Uterus (tissue), 4 donors: ENCODE measurements around the gene DHRS7B. TPM values are rescaled to one million over a fixed set of nuclear protein-coding genes. Genes with fewer than 3 reads are reported as not detected.
"Not testable (repeated sequence)": the region's sequence is repeated elsewhere in the genome, so short reads cannot be mapped to it uniquely, and the experiment has no call there.

Experiments
- DNase-seq, 2 donors: peaks; one replicate each; pipeline ENCODE4 v3.0.0-alpha.2; 2019 to 2020
- H3K27ac ChIP-seq, 2 donors: fragments of 200-600 bp; sonication (generic); 1 replicate in 1 of 2; 2 replicates in 1 of 2; pipeline ENCODE4 v1.5.1; 2016 to 2018
- H3K27me3 ChIP-seq, 2 donors: fragments of 200-600 bp; sonication (generic); one replicate each; pipeline ENCODE4 v1.5.1; 2018 to 2019; ENCODE audit warnings: control low read depth in 1 of 2
- H3K36me3 ChIP-seq, 2 donors: fragments of 200-600 bp; sonication (generic); one replicate each; pipeline ENCODE4 v1.5.1; 2019; ENCODE audit warnings: control low read depth in 1 of 2
- H3K4me1 ChIP-seq, 2 donors: fragments of 200-600 bp; sonication (generic); one replicate each; pipeline ENCODE4 v1.5.1; 2018 to 2019; ENCODE audit warnings: control low read depth in 1 of 2
- H3K4me3 ChIP-seq, 2 donors: fragments of 200-600 bp; sonication (generic); 1 replicate in 1 of 2; 2 replicates in 1 of 2; pipeline ENCODE4 v1.5.1; 2018 to 2019; ENCODE audit warnings: mild to moderate bottlenecking in 1 of 2
- H3K9me3 ChIP-seq, 2 donors: fragments of 200-600 bp; sonication (generic); one replicate each; pipeline ENCODE4 v1.5.1; 2019; ENCODE audit warnings: control low read depth in 1 of 2
- POLR2A ChIP-seq, 2 donors: fragments of 450-650 bp; IDR thresholded peaks; one replicate each; pipeline ENCODE4 v1.6.1; 2016; ENCODE audit warnings: antibody characterized with exemption in 2 of 2, mild to moderate bottlenecking in 1 of 2, moderate library complexity in 1 of 2
- intact Hi-C: fragments of 100-400 bp; cut with DNase I; formaldehyde crosslinking; loops from one replicate; pipeline ENCODE4 v1.15.1; 2023; ENCODE audit warnings: low total_unique reads
- total RNA-seq, 4 donors: library from RNA; depleted of rRNA in 3 of 4; stranded (reverse); fragments of >200 nt in 3 of 4; gene quantifications; one replicate each; pipeline versions ENCODE4 v1.1.0 to v1.2.4, GENCODE V29; 2014 to 2023
- TF ChIP-seq, protein P1 (sequence below), 4 experiments: fragments of 200-600 bp in 2 of 4; fragments of 450-650 bp in 2 of 4; sonication (generic) in 2 of 4; IDR thresholded peaks; one replicate each; pipeline ENCODE4 v1.5.1; 2016 to 2019; ENCODE audit warnings: antibody characterized with exemption in 4 of 4, mild to moderate bottlenecking in 2 of 4, moderate library complexity in 1 of 4
- donor health status: DM: yes; HTN: yes; CAD: no.

The DHRS7B gene
- total RNA-seq, 4 donors from 2014 or later: 21.5 to 42.6 (median 30.0) TPM

DNA sequence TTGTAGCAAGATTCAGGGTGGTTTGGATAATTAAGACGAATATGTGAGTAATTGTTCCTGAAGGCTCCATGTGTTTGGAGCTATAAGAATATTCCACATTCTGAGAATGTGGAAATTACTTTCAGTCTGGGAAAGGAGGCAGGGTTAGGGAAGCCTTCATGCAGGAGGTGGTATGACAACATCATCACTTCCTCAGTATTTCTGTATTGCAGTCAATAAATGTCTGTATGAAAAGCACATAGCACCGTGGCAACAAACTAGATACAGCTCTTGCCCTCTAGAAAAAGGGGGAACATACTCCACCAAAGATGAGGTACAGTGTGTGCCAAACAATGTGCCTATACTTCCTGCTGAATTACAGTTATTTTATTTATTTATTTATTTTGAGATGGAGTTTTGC, 26.1 kb upstream of the DHRS7B start:
- TF ChIP-seq, protein P1, sequence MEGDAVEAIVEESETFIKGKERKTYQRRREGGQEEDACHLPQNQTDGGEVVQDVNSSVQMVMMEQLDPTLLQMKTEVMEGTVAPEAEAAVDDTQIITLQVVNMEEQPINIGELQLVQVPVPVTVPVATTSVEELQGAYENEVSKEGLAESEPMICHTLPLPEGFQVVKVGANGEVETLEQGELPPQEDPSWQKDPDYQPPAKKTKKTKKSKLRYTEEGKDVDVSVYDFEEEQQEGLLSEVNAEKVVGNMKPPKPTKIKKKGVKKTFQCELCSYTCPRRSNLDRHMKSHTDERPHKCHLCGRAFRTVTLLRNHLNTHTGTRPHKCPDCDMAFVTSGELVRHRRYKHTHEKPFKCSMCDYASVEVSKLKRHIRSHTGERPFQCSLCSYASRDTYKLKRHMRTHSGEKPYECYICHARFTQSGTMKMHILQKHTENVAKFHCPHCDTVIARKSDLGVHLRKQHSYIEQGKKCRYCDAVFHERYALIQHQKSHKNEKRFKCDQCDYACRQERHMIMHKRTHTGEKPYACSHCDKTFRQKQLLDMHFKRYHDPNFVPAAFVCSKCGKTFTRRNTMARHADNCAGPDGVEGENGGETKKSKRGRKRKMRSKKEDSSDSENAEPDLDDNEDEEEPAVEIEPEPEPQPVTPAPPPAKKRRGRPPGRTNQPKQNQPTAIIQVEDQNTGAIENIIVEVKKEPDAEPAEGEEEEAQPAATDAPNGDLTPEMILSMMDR (IDR thresholded peaks at IDR 0.05): no peak
- no peak for TF ChIP-seq POLR2A (IDR thresholded peaks at IDR 0.05)
- intact Hi-C loops: no loop called here
- Histone ChIP-seq H3K27me3 (no peaks in the 10 kb centered on the region), H3K36me3 (no peaks in the 10 kb centered on the region), H3K4me3 (no peak overlapping the region), H3K4me1 (no peaks in the 10 kb centered on the region), H3K9me3 (no peaks in the 10 kb centered on the region), H3K27ac (no peak overlapping the region)
- DNase-seq: no peak

DNA sequence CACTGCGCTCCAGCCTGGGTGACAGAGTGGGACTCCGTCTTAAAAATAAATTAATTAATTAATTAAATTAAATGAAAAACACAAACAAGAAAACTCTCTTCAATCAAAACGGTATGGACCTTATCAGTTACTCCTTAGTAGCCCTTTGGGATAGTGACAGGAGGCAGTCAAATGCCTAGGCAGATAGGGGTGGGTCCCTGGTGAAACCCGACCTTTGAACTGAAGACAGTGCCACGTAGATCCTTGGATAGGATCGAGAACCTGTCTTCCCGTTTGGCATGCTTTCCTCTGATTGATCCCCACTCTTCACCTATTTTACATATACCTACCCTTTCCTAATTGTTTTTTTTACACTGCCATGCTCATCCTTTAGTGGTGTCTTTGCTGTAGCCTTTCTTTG, 22.2 kb upstream of the DHRS7B start:
- H3K36me3 ChIP-seq: no peaks in the 10 kb centered on the region
- intact Hi-C loops: no loop called here
- DNase-seq: no peak
- H3K4me3 ChIP-seq: no peak overlapping the region
- no peaks in the 10 kb centered on the region for H3K9me3 ChIP-seq
- TF ChIP-seq POLR2A (IDR thresholded peaks at IDR 0.05): no peak
- TF ChIP-seq, protein P1 (IDR thresholded peaks at IDR 0.05): no peak
- no peak overlapping the region for H3K27ac ChIP-seq
- H3K27me3 ChIP-seq: no peaks in the 10 kb centered on the region
- H3K4me1 ChIP-seq: no peaks in the 10 kb centered on the region

DNA sequence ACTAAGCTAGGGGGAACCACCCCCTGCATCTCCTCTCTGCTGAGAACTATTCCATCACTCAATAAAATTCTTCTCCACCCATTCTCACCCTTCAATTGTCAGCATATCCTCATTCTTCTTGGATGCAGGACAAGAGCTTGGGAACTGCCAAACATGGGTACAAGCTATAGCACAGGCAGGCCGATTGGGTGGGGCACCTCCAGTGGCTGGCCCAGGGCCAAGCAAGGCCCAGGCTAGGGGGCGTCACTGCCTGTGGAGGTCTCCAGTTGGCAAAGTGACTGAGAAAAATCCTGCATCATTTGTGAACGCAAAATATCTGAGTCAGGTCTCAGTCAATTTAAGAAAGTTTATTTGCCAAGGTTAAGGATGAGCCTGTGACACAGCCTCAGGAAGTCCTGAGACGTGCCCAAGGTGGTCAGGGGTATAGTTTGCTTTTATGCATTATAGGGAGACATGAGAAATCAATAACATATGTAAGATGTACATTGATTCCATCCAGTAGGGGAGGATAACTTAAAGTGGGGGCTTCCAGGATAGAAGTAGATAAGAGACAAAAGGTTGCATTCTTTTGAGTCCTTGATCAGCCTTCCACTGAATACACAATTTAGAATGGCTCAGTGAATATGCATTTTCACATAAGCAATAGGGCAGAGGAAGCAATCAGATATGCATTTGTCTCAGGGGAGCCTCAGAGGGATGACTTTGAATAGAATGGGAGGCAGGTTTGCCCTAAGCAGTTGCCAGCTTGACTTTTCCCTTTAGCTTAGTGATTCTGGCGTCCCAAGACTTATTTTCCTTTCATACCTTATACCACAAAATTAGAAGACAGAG, 21.5 kb upstream of the DHRS7B start:
- Histone ChIP-seq H3K27me3 (no peaks in the 10 kb centered on the region), H3K4me1 (no peaks in the 10 kb centered on the region), H3K9me3 (no peaks in the 10 kb centered on the region), H3K4me3 (no peak overlapping the region), H3K36me3 (no peaks in the 10 kb centered on the region), H3K27ac (no peak overlapping the region)
- TF ChIP-seq POLR2A (IDR thresholded peaks at IDR 0.05): no peak
- TF ChIP-seq, protein P1 (IDR thresholded peaks at IDR 0.05): no peak
- DNase-seq: no peak
- intact Hi-C loops: no loop called here

DNA sequence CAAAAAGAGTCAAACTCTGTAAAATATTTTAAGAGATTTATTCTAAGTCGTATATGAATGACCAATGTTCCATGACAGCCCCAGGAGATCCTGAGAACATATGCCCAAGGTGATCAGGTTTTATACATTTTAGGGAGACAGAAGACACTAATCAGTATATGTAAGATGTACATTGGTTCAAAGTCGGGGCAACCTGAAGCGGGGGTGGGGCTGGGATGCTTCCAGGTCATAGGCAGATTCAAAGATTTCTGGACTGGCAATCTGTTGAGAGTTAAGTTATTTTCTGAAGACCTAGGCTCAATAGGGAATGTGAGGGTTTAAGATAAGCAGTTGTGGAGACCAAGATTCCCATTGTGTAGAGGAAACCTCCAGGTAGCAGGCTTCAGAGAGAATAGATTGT, 20.4 kb upstream of the DHRS7B start:
- Histone ChIP-seq H3K4me1 (no peaks in the 10 kb centered on the region), H3K36me3 (no peaks in the 10 kb centered on the region), H3K9me3 (no peaks in the 10 kb centered on the region), H3K27me3 (no peaks in the 10 kb centered on the region), H3K4me3 (no peak overlapping the region), H3K27ac (no peak overlapping the region)
- TF ChIP-seq, protein P1 (IDR thresholded peaks at IDR 0.05): no peak
- no peak for TF ChIP-seq POLR2A (IDR thresholded peaks at IDR 0.05)
- no peak for DNase-seq
- intact Hi-C loops: no loop called here

DNA sequence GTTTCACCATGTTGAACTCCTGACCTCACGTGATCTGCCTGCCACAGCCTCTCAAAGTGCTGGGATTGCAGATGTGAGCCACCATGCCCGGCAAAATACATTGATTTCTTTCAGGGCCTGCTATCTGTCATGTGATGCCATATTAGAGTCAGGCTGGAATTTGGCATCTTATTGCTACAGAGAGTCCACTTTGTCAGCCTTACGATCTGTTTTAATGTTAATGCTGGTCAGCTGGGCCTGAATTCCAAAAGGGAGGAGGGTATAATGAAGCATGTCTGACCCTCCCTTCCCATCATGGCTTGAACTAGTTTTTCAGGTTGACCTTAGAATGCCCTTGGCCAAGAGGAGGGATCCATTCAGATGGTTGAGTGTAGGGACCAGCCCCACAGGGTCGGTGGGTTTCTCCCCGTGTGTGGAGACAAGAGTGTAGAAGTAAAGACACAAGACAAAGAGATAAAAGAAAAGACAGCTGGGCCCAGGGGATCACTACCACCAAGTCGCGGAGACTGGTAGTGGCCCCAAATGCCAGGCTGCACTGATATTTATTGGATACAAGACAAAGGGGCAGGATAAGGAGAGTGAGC, 19.6 kb upstream of the DHRS7B start:
- intact Hi-C loops: not testable (repeated sequence)

More for the DNA sequence above, 19.6 kb upstream of the DHRS7B start:
- not testable (repeated sequence) for H3K27me3 ChIP-seq, H3K27ac ChIP-seq, DNase-seq, H3K36me3 ChIP-seq, H3K4me3 ChIP-seq, H3K4me1 ChIP-seq, H3K9me3 ChIP-seq
